CD4-positive, alpha-beta T cell treated with Interleukin-17A for 4 hours (primary cell): ENCODE data around the gene KRTAP10-12.
A peak's percentile ranks its signal among the peaks of the same experiment; 100 is the strongest.

Source experiments
- DNase-seq: peaks from one replicate; pipeline ENCODE4 v3.0.0-alpha.2; 2020; ENCODE audit warnings: mixed read lengths

Gene KRTAP10-12

DNA sequence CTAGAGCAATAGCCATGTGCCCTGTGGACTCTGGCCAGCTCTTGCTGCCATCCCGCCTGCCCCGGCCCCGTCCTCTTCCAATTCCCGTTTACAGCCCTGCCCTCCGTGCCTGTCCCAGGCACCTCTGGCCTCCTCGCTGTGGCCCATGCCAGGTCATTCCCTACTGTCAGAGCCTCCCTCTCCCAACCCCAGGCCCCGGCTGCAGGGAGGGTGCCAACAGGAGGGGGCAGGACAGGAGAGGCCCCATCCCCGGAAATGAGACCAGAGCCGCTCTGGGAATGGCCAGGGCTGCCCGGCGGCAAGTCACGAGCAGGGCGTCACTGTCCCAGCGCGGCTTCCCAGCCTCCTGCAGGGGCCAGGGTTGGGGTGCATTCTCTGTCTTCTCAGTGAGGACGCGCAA is 37.9 kb downstream of the KRTAP10-12 start:
- DNase-seq = no peak

DNA sequence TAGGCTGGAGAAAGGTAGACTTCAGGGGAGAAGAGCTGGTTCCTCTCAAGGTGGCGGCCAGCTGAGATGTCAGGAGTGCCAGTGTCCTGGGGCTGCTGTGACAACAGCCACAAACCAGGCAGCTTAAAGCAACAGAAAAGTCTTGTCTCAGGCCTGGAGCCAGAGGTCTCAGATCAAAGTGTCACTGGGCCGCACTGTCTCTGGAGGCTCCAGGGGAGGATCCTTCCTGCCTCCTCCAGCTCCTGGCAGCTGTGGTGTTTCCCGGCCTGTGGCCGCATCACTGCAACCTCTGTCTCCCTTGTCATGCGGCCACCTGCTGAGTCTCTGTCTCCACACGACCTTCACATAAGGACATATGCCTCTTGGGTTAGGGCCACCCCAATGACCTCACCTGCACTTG is 38.8 kb downstream of the KRTAP10-12 start:
- DNase-seq = no peak

DNA sequence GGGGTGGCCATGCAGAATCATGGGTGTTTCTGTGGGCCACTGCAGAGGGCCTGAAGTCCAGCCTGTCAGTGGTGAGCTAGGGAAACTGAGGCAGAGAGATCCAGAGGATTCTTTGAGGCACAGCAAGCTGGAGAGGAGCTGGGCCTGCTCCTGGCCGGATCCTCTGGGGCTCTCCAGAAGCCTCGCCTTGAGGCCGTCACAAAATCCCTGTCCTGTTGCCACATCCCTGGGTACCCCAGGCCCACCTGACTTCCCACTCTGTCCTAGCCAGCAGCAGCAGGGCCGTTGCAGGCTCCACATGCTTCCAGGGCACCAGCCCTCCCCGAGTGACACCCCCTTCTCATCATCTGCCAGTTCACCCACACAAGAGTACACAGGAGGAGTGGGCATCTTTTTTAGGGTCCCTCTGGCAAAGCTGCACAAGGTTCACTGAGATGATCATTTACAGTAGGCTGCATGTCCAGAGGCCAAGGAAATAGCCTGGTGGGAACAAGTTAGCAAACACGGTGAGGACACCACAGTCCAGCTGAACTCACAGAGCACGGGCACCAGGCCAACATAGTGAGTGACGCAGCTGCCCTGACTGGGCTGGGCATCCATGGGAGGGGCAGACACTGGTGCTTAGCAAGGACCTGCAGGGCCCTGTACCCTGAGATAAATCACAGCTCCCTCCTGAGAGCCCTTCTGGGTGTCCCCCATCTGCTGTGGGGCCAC is 39.5 kb downstream of the KRTAP10-12 start:
- no peak for DNase-seq

DNA sequence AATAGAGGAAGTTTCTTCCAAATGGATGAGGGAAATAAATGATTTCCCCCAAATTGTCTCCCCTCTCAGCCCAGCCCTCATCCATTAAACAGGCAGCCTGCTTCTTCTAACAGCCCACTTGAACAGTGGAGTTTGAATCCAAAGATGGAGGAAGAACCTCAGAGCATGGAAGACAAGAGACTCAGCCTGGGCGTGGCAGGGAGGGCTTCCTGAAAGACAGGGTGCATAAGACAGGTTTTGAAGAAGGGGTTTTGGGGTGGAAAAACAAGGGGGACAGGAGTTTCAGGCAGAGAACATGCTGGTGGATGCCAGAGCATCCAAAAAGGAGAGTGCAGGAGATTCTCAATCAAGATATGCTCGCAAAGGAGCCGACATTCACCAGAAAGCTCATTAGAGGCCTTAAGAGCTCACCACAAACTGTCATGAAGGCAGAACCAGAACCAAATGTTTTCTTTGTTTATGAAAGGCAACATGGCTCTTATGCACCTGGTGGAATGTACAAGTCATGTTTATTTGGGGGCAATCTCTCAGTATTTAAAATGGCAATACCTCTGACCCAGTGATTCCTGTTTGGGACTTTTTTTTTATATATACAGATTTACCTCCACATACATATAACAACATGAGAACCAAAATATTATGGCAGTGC is 40.9 kb downstream of the KRTAP10-12 start:
- DNase-seq = no peak

DNA sequence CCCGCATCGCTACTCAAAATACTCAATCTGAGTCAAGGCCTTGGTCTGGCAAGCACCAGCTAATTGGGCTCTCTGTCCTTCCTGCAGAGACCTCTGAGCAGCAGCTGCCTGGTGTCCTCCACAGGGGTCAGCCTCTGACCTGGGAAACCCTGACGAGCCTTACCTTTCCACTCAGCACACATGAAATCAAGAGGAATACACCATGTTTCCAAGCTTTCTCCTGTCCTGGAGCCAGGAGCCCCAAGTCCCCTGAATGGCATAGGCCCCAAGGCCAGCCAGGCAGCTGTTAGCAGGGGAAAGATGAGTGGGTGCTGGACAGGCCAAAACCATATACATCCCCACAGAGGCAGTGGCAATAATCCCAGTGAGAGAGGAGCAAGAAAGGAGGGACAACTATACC is 41.6 kb downstream of the KRTAP10-12 start:
- no peak for DNase-seq

DNA sequence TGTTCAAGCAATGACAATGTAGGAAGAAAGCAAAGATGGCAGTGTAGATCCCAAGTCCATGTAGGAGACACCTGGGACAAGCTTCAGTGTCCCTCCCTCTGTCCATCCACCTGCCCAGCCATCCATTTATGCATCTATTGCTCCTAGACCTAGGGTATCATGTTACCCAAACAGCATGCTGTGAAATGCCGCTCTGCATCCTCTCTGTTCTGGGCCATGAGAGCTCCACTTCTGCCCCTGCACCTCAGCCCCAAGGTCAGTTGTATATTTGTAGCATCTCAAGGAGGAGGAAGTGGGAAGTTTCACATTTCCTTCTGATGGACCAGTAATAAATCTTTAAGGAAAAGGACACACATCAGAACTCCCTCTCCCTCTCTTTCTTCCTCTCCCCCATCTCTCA is 42.3 kb downstream of the KRTAP10-12 start:
- DNase-seq = no peak

DNA sequence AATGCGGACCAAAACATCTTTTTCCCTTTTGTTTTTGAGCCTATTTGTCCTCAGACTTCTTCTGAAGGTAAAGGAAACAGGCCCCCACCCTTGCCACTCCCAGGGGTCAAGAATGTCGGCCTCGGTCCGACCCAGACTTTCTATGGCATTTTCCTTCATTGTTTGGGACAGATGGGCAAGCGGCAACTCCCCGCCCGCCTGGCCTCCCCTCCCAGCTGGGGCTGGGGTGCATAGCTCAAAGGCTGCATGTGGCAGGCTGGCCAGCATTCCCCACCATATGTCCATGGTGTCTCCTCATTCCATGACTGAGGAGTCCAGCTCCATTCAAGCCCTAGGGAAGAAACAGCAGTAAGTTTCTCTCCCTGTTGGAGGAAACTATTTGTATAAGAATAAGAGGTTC is 43.8 kb downstream of the KRTAP10-12 start:
- no peak for DNase-seq

DNA sequence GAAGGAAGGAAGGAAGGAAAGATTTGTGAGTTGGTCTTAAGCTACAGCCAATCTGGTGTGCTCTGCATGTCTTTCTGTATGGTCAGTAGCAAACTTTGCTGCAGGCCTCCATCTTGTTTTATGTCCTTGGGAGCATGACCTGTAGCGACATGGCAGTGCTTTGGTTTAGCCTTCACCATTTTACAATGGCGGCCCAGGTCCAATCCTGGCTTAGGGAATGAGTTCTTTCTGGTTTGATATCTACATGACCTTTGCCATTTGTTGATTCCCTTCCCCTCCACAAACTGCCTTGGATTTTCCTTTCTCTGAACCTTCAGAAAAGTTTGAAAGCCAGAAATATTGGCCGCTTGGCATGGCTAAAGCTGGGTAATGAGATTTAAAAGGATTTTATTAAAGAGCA is 44.9 kb downstream of the KRTAP10-12 start:
- DNase-seq = no peak

DNA sequence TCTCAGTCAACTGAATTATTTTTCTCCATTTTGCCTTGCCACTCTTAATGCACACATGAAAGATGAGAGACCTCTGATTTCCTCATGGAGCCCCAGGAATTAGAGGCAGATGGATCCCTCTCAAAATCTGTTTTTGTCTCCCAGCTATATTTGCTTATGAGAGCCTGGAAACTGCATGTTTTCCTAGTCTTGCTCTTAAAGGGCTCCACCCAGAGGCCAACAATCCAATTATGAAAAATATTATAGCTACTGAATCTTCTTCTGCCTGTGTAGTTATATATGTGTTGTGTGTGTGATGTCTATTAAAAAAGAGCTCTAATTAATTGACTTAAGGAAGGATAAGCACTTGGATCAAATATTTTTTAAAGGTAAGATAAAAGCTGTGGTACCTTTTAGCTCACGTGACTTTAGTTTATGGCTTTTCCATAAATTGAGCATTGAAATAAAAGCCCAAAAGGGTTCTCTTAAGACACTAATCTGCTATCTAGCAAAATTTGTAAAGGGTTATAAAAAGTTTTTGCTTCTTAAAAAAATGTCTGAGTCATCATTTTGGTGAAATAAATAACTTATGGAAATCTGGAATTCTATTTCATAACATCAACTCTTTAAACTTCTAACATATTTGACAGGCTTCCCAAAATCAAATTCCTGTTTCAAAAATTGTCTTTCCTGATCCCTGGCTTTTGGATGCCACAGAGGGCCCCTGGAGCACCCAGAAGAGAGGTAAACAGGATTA is 45.6 kb downstream of the KRTAP10-12 start:
- DNase-seq = peak; percentile 17
